IPS-NIHi11 (cell line): ENCODE measurements around the gene CREB5.

ENCODE experiments used
- DNase-seq: peaks from one replicate; pipeline ENCODE4 v3.0.0; 2012; ENCODE audit warnings: mixed read lengths, low spot score

CREB5 gene

DNA sequence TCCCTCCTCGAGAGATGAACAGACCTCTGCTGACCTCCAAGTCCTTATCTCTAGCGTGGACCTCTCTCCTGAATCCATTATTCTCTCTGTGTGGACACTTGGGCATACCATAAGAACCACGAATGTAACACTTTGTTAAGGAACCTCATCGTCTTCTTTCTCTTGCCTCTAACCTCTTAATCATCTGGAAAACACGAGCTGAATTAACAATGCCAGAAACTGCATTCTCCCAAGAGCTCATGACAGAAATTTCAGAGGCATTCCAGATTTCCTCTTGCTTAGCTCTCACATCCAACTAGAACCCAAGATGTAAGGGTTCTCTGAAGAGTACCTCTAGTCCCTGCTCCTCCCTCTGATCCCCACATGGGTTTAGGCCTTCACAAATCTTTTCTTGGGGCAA lies 444.3 kb downstream of the CREB5 start:
- no peak for DNase-seq

DNA sequence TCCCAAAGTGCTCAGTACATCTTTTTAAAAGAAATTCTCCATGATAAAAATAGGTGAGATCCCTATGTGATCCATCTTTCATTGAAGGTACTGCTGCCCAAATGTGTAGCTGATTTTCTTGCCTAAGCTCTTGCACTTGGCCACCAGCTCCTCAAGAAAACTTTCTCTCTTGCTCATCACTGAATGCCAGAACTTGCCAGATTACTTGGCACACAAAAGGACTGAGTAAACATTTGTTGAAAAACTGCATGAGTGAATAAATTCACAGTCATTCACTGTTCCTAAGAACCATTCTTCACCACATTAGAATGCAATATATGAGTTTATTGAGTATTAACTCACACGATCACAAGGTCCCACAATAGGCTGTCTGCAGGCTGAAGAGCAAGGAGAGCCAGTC lies 445.9 kb downstream of the CREB5 start:
- DNase-seq = no peak

DNA sequence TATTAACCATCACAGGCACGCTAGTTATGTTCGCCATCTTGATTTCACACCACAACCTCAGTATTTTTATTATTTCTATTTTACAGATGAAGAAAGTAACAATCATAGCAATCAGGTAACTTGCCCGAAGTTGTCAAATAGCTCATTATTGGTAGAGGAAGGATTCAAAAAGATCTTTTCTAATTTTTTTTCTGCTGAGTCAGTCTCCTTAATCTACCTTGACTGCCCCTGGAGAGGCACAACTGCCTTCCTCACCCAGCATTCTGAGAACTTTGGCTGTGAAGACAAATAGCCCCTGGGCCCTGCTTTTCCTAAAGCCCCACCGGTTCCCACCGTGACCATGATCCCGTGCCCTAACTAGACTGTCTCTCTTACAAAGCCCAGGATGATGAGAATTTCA lies 446.6 kb downstream of the CREB5 start:
- no peak for DNase-seq

DNA sequence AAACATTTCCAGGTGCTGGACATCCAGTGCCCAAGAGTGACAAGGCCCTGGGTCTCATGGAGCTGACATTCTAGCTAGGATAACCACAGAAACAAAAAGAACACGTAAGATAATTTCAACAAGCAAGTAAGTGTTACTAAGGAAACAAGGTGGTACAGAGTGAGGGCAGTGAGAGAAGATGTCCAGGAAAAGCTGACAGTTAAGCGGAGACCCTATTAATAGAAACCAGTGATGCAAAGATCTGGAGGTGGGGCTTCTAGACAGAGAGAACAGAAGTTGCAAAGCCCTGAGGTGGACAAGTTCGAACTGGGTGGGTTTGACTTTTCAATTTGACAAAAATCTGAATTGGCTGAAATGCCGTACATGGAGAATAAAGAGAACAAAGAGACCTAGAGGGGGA lies 449.5 kb downstream of the CREB5 start:
- no peak for DNase-seq

DNA sequence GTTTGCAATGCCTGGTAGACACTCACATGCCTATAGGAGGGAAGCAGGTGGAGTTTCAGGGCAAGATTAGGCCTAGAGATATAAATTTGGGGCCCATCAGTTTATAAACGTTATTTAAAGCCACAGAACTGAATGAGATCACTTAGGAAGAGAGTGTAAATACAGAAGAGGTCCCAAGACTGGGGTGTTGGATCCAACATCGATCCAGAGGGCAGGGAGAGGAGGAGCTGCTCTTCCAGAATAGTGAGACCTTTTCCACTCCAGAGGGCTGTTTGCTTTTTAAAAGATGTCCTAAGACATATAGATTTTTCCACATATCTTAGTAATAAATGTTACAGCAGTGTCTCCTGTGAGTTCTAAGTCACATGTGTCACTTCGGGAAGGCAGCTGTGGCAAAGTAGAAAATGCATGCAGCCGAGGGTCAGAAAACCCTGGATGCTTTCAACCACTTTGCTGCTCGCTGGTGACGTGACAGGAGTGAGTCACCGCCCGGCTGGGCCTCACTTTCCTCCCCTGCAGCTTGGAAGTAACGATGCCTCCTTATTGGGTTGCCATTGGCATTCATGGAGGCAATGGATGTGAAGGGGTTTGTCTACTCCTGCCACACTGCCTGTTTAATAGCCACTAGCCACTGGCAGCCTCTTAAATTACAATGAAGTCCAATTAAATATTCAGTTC lies 450.4 kb downstream of the CREB5 start:
- DNase-seq = no peak

DNA sequence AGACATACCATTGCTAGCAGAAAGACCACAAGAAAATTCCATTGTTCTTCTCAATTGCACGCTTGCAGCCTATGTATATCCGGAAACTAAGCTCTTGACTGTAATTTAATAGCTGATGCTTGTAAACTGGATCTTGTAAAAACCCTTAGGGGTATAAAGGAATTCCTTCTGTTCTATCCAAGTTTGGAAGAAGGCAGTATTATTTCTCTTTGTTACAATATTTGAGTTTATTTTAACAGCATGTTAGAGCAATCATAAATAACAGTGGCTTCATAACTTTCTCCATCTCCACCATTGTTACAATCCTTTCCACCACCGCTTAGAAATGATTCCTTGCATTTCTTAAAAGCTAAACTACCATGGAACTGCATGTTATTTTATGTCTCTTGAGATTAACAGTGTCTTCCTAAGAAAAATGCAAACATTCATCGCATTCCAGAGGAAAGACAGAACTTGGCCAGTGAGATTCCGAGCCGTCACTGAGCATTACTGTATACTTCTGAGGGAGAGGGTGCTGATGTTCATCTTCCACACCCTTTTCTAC lies 453.4 kb downstream of the CREB5 start:
- DNase-seq = no peak

DNA sequence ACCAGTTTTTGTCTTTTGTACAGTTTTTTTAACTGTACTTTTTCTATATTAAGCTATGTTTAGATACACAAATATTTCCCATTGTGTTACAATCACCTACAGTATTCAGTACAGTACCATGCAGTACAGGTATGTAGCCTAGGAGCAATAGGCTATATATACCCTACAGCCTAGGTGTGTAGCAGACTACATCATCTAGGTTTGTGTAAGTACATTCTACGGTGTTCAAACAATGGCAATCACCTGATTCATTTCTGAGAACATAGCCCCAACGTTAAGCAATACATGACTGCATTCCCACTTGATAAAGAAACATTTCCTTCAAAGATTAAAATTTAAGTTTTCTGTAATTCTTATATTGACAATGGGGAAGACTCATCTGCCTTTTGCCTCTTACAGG lies 456.4 kb downstream of the CREB5 start:
- no peak for DNase-seq

DNA sequence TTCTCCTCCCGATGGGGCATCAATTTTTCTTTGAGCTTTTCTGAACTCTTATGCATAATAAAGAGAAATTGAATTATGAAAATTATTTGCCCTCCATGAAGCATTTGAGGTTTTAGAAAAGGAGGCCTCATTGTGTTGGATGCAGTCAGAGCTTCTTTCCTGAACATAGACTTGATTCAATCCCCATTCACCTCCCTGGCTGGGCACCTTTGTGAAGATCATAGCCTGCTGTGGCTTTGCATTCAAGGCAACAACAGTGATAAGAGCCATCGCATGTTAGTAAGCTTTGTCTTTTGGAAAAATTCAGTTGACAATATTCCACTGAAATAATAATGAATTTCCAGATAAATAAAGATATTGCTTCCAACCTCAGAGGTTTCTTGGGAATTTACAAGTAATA lies 458.8 kb downstream of the CREB5 start:
- no peak for DNase-seq

DNA sequence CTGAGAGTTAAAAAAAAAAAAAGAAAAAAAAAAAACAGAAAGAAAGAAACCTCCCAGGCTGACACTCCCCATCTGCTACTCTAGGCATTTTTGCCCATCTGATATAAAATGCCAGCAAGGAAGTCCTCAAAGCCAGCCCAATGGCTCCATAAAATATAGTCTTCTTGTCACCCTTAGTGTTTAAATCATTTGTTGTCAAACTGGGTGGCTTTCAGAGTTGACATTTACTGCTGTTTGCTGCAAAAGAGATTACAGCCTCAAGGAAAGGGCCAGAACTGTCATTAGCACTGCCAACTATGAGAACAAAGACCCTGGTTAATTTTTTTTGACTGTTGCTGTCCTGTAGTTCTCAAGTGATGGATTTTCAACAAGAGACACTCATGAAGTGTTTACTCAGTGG lies 459.3 kb downstream of the CREB5 start:
- no peak for DNase-seq

DNA sequence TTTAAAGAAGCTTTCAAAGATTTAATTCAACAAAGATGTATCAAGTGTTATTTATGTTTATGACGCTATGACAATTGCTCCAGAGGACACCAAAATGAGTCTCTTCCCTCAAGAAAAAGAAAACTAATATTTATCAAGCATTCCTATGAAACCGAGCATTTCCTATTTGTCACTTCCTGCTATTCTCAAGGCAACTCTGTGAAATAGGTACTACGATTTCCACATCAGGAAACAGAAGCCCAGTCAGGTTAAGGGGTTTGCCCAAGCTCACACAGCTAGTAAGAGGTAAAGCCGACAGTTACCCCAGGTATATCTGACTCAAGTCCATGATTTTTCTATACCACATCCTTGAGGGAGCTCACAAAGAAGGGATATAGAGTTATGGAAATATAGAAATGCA lies 459.9 kb downstream of the CREB5 start:
- DNase-seq = no peak

DNA sequence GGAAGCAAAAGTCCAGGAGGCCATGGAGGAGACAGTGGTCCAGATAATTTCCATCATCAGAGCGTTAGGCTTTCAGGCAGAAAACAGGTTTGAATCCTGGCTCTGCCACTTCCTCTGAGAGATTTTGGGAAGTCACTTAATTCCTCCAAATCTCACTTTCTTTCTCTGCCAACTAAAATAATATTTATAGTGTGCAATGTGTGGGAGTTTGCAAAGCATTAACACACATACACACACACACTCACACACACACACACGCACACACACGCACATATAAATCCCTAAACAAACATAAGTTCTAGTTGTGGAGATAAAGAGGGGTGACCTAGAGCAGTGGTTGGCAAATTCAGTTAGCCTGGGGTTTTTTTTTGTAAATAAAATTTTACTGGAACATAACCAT lies 461.0 kb downstream of the CREB5 start:
- DNase-seq = no peak

DNA sequence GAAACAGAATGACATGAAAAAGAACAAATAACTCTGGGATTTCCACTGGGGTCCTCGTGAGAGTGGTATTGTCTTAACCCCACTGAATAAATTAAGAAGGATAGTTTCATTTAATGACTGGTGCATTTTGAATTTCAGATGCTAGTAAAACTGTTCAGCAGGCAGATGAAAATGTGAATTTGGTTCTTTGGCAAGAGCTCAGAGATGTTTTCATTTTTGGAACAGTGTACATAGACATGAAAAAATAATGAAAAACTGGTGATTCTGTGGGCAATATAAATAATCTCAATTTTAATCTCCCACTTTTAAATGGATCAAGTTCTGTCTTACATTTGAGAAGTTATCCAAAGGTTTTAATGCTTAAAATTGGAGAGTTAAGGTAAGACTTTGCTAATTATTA lies 461.7 kb downstream of the CREB5 start:
- DNase-seq = no peak
